ENCODE results near the gene GABBR2.
"Not testable (repeated sequence)": the region's sequence is repeated elsewhere in the genome, so short reads cannot be mapped to it uniquely, and the experiment has no call there.

The GABBR2 gene

DNA sequence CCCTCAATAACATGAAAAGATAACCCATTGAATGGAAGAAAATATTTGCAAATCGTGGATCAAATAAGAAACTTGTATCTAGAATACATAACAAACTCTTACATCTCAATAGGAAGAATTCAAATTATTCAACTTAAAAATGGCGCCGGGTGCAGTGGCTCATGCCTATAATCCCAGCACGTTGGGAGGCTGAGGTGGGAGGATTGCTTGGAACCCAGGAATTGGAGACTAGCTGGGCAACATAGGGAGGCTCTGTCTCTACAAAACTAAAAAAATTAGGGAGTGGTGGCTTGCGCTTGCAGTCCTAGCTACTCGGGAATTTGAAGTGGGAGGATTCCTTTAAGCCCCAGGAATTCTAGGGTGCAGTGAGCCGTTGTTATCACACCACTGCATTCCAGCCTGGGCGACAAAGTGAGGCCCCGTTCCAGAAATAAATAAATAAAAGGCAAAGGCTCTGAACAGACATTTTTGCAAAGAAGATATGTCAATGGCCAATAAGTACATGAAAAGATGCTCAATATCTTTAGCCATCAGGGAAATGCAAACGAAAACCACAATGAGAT lies 431.7 kb downstream of the GABBR2 start:
- Histone ChIP-seq H3K36me3 (ENCODE audit: low read depth) (no peaks in the 10 kb centered on the region), H3K9me3 (ENCODE audit: severe bottlenecking) (no peaks in the 10 kb centered on the region), H3K4me1 (ENCODE audit: insufficient read depth, poor library complexity, severe bottlenecking) (no peaks in the 10 kb centered on the region), H3K4me3 (ENCODE audit: severe bottlenecking) (no peak overlapping the region), H3K27ac (ENCODE audit: poor library complexity, severe bottlenecking) (no peak overlapping the region), H3K27me3 (ENCODE audit: insufficient read depth, poor library complexity, severe bottlenecking) (no peaks in the 10 kb centered on the region)
- ATAC-seq (ENCODE audit: low read depth) (no peak), DNase-seq (ENCODE audit: low spot score) (no peak)
- TF ChIP-seq, protein P1, sequence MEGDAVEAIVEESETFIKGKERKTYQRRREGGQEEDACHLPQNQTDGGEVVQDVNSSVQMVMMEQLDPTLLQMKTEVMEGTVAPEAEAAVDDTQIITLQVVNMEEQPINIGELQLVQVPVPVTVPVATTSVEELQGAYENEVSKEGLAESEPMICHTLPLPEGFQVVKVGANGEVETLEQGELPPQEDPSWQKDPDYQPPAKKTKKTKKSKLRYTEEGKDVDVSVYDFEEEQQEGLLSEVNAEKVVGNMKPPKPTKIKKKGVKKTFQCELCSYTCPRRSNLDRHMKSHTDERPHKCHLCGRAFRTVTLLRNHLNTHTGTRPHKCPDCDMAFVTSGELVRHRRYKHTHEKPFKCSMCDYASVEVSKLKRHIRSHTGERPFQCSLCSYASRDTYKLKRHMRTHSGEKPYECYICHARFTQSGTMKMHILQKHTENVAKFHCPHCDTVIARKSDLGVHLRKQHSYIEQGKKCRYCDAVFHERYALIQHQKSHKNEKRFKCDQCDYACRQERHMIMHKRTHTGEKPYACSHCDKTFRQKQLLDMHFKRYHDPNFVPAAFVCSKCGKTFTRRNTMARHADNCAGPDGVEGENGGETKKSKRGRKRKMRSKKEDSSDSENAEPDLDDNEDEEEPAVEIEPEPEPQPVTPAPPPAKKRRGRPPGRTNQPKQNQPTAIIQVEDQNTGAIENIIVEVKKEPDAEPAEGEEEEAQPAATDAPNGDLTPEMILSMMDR (IDR thresholded peaks at IDR 0.05; ENCODE audit: poor library complexity, severe bottlenecking): no peak

DNA sequence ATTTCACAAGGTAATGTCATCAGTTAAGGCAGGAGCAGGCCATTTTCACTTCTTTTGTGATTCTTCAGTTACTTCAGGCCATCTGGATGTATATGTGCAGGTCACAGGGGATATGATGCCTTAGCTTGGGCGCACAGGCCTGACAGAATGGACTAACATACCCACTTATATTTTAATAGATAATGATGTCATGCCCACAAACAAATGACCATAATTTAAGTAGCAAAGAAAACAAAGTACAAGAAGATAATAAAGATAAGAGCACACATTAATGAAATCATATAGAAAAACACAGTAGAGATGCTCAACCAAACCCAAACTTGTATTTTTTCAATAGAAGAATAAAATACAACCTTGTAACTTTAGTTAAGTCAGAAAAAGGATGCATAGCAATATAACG lies 433.6 kb downstream of the GABBR2 start:
- ATAC-seq (ENCODE audit: low read depth): no peak
- no peak overlapping the region for H3K4me3 ChIP-seq (ENCODE audit: severe bottlenecking)
- H3K9me3 ChIP-seq (ENCODE audit: severe bottlenecking): no peaks in the 10 kb centered on the region
- H3K4me1 ChIP-seq (ENCODE audit: insufficient read depth, poor library complexity, severe bottlenecking): no peaks in the 10 kb centered on the region
- DNase-seq (ENCODE audit: low spot score): no peak
- no peak overlapping the region for H3K27ac ChIP-seq (ENCODE audit: poor library complexity, severe bottlenecking)
- no peaks in the 10 kb centered on the region for H3K36me3 ChIP-seq (ENCODE audit: low read depth)
- TF ChIP-seq, protein P1 (IDR thresholded peaks at IDR 0.05; ENCODE audit: poor library complexity, severe bottlenecking): no peak
- H3K27me3 ChIP-seq (ENCODE audit: insufficient read depth, poor library complexity, severe bottlenecking): no peaks in the 10 kb centered on the region

DNA sequence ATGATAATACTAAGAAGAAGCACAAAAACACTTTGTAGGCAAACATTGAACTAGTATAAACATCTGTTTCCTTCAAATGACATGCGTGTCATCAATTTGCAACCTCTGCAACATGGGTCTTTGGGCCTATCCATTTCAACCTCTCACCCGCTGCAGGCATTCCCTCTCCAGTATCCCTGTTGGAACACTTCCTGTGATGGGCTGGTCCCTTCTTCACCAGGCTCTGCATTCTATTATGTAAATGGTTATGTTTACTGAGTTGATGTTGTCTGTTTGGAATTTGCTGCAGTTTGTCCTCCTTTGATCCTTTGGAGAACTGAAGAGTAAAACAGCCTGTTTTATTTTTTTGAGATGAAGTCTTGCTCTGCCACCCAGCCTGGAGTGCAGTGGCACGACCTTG lies 436.7 kb downstream of the GABBR2 start:
- no peak overlapping the region for H3K4me3 ChIP-seq (ENCODE audit: severe bottlenecking)
- ATAC-seq (ENCODE audit: low read depth): no peak
- TF ChIP-seq, protein P1 (IDR thresholded peaks at IDR 0.05; ENCODE audit: poor library complexity, severe bottlenecking): no peak
- no peaks in the 10 kb centered on the region for H3K4me1 ChIP-seq (ENCODE audit: insufficient read depth, poor library complexity, severe bottlenecking)
- no peaks in the 10 kb centered on the region for H3K9me3 ChIP-seq (ENCODE audit: severe bottlenecking)
- no peak for DNase-seq (ENCODE audit: low spot score)
- H3K27ac ChIP-seq (ENCODE audit: poor library complexity, severe bottlenecking): no peak overlapping the region
- H3K27me3 ChIP-seq (ENCODE audit: insufficient read depth, poor library complexity, severe bottlenecking): no peaks in the 10 kb centered on the region
- H3K36me3 ChIP-seq (ENCODE audit: low read depth): no peaks in the 10 kb centered on the region

DNA sequence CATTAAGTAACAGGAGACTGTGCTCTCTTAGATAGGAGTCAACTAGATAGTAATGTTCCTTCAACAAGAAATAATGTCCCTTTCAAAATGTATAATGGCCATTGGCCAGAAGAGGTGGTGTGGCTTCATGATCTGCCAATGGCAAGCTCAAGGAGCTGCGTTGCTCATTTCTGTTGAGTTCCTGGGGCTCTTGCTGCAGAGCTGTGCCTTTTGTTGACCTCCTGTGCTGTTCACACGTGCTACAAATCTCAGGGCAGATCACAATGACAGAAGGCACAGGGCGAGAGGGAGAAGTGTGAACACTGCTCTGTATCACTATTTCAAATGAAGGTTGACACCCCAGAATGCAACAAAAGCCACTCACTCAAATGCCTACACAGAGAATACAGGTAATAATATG lies 437.3 kb downstream of the GABBR2 start:
- Histone ChIP-seq H3K4me1 (ENCODE audit: insufficient read depth, poor library complexity, severe bottlenecking) (no peaks in the 10 kb centered on the region), H3K27me3 (ENCODE audit: insufficient read depth, poor library complexity, severe bottlenecking) (no peaks in the 10 kb centered on the region), H3K9me3 (ENCODE audit: severe bottlenecking) (no peaks in the 10 kb centered on the region), H3K27ac (ENCODE audit: poor library complexity, severe bottlenecking) (no peak overlapping the region), H3K36me3 (ENCODE audit: low read depth) (no peaks in the 10 kb centered on the region), H3K4me3 (ENCODE audit: severe bottlenecking) (no peak overlapping the region)
- ATAC-seq (ENCODE audit: low read depth) (no peak), DNase-seq (ENCODE audit: low spot score) (no peak)
- TF ChIP-seq, protein P1 (IDR thresholded peaks at IDR 0.05; ENCODE audit: poor library complexity, severe bottlenecking): no peak

- H3K9me3 ChIP-seq (ENCODE audit: severe bottlenecking); DNase-seq (ENCODE audit: low spot score); H3K27me3 ChIP-seq (ENCODE audit: insufficient read depth, poor library complexity, severe bottlenecking); H3K4me3 ChIP-seq (ENCODE audit: severe bottlenecking); H3K27ac ChIP-seq (ENCODE audit: poor library complexity, severe bottlenecking); H3K36me3 ChIP-seq (ENCODE audit: low read depth); ATAC-seq (ENCODE audit: low read depth); H3K4me1 ChIP-seq (ENCODE audit: insufficient read depth, poor library complexity, severe bottlenecking): not testable (repeated sequence)
Measured at GRCh38 chr9:98270284-98270683, 438.5 kb downstream of the GABBR2 start.

GRCh38 chr9:98269652-98270051 lies 439.1 kb downstream of the GABBR2 start:
- not testable (repeated sequence) for ATAC-seq (ENCODE audit: low read depth)

GRCh38 chr9:98267556-98267955 lies 441.2 kb downstream of the GABBR2 start:
- not testable (repeated sequence) for H3K27ac ChIP-seq (ENCODE audit: poor library complexity, severe bottlenecking); ATAC-seq (ENCODE audit: low read depth); DNase-seq (ENCODE audit: low spot score)

More at GRCh38 chr9:98269652-98270051, 439.1 kb downstream of the GABBR2 start:
- not testable (repeated sequence) for DNase-seq (ENCODE audit: low spot score); H3K9me3 ChIP-seq (ENCODE audit: severe bottlenecking); H3K27ac ChIP-seq (ENCODE audit: poor library complexity, severe bottlenecking); H3K36me3 ChIP-seq (ENCODE audit: low read depth); H3K4me1 ChIP-seq (ENCODE audit: insufficient read depth, poor library complexity, severe bottlenecking); H3K27me3 ChIP-seq (ENCODE audit: insufficient read depth, poor library complexity, severe bottlenecking); H3K4me3 ChIP-seq (ENCODE audit: severe bottlenecking)

More at GRCh38 chr9:98267556-98267955, 441.2 kb downstream of the GABBR2 start:
- H3K36me3 ChIP-seq (ENCODE audit: low read depth); H3K27me3 ChIP-seq (ENCODE audit: insufficient read depth, poor library complexity, severe bottlenecking); H3K9me3 ChIP-seq (ENCODE audit: severe bottlenecking); H3K4me3 ChIP-seq (ENCODE audit: severe bottlenecking); H3K4me1 ChIP-seq (ENCODE audit: insufficient read depth, poor library complexity, severe bottlenecking): not testable (repeated sequence)
